LNCaP clone FGC (cell line): ENCODE data around the gene VAMP2.
A peak's percentile ranks its signal among the peaks of the same experiment; 100 is the strongest.

Experiments used
- DNase-seq: peaks from one replicate; pipeline ENCODE4 v3.0.0-alpha.2; 2011; ENCODE audit warnings: low read depth
- H3K4me3 ChIP-seq: 2 replicates; pipeline ENCODE4 v1.5.1; 2011; ENCODE audit warnings: mild to moderate bottlenecking, low read depth, low read length, control low read depth
- TF ChIP-seq, protein P1 (sequence below): IDR thresholded peaks from 2 replicates; pipeline ENCODE4 v1.5.1; 2012; ENCODE audit warnings: mild to moderate bottlenecking; ENCODE audit not compliant: control insufficient read depth, insufficient read depth; ENCODE audit errors: extremely low read depth

The VAMP2 gene

DNA sequence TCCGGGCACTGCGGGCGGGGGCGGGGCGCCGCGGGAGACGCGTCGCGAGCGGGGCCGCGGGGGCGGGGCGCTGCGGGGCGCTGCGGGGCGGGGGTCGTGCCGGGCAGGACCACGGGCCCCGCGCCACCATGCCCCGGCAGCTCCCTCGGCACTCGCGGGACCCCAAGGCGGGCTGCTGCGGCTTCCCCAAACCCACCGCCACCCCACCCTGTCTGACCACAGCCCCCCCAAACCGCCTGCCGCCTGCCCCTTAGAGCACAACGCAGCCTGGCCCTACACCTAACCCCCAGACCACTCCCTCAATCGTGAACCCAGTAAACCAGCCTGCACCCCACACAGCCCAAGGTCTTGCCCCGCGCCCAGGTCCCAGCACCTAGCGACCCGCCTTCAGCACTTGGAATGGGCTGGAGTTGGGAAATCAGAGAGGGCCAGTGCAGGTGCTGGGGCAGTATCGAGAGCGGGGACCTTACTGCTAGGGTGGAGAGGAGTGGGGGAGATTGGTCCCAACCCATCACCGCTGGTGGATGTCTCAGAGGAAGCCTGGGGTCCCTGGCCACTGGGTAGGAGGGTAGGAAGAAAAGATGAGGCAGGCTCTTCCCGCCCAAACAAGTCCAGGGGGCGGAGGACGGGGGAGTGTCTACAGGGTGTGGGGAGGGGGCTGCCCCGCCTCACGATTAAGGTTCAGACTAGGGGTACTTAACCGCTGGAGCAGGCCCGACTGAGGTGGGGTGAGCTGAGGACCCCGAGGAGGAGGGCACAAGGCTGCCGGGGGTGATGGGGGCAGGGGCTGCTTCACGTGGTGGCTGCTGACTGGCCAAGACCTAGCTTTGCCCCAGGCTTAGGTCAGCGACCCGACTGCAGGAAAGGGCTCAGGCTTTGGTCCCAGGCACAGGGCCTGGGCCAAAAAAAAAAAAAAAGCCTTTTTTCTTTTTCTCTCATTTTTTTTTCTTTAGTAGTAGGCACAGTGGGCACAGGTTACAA is 539 bp upstream of the VAMP2 start:
- no peak for DNase-seq
- peak overlapping the region; percentile 96 for H3K4me3 ChIP-seq
- TF ChIP-seq, protein P1, sequence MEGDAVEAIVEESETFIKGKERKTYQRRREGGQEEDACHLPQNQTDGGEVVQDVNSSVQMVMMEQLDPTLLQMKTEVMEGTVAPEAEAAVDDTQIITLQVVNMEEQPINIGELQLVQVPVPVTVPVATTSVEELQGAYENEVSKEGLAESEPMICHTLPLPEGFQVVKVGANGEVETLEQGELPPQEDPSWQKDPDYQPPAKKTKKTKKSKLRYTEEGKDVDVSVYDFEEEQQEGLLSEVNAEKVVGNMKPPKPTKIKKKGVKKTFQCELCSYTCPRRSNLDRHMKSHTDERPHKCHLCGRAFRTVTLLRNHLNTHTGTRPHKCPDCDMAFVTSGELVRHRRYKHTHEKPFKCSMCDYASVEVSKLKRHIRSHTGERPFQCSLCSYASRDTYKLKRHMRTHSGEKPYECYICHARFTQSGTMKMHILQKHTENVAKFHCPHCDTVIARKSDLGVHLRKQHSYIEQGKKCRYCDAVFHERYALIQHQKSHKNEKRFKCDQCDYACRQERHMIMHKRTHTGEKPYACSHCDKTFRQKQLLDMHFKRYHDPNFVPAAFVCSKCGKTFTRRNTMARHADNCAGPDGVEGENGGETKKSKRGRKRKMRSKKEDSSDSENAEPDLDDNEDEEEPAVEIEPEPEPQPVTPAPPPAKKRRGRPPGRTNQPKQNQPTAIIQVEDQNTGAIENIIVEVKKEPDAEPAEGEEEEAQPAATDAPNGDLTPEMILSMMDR = no peak

DNA sequence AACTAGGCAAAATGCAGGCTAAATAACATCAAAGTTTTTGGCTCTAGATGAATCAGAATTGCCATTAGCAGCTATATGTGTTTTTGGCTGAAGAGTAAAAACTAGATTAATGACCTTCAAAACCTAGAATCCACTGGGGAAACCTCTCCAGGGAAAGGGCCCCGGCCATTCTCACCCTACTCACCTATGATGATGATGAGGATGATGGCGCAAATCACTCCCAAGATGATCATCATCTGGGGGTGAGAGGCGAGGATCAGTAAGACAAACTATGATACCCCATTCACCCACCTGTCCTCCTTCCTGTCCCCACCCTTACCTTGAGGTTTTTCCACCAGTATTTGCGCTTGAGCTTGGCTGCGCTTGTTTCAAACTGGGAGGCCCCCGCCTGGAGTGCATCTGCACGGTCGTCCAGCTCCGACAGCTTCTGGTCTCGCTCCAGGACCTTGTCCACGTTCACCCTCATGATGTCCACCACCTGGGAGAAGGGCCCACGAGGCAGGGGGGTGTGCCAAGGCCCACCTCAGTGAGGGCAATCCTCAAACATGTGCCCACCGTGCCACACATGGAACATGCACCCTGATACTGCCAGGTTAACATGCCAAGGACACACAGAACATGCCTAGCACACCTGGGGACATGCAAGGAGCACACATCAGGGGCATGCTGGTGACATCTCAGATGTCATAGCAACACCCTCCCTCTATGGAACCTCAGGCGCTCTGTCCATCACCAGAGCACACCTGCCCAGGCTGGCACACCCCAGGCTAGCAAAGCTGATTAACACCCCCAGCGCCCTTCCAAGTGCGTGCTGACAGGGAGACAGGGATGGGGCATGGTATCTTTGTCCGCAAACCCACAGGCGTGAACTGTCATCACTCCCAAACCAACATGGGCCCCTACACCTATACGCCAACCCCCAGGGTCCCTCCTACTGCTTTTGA is 1.2 kb downstream of the VAMP2 start:
- H3K4me3 ChIP-seq = peak overlapping the region; percentile 96
- DNase-seq = no peak
- TF ChIP-seq, protein P1 = no peak

DNA sequence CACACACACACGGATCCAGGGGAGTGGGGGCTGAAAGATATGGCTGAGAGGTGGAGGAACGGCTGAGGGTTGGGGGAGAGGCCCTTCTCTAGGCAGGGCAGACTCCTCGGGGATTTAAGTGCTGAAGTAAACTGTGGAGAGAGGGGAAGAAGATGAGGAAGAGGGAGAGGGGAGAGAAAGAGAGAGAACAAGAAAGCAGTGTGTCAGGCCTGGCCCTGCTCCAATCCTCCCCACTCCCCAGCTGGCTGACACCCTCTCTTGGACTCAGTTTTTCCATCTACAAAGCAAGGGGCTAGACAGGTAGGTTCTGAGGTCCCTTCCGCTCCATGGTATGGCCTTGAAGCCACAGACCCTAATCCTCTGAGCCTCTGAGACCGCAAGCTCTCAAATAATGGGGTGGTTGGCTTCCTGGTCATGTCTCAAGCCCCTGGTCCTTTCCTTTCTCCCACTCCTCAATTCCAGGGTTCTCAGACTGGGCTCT is 2.0 kb downstream of the VAMP2 start:
- TF ChIP-seq, protein P1 = no peak
- no peak overlapping the region for H3K4me3 ChIP-seq
- DNase-seq = no peak

DNA sequence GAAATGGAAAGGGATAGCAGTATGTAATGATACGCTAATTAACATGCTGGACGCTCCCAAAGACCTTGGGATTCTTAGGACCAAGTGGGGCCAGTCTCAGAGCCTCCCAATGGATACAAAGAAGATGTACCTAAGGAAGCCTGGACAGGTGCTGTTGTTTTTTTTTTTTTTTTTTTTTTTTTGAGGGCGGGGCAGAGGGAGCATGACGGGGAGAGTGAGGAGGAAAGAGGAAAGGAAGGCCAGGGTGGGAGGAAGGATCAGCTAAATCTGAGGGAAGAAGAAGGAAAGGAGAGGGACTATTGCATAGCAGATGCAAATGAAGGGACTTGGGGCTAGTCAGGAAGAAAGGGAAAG is 2.5 kb downstream of the VAMP2 start:
- no peak for DNase-seq
- no peak overlapping the region for H3K4me3 ChIP-seq
- TF ChIP-seq, protein P1 = no peak

DNA sequence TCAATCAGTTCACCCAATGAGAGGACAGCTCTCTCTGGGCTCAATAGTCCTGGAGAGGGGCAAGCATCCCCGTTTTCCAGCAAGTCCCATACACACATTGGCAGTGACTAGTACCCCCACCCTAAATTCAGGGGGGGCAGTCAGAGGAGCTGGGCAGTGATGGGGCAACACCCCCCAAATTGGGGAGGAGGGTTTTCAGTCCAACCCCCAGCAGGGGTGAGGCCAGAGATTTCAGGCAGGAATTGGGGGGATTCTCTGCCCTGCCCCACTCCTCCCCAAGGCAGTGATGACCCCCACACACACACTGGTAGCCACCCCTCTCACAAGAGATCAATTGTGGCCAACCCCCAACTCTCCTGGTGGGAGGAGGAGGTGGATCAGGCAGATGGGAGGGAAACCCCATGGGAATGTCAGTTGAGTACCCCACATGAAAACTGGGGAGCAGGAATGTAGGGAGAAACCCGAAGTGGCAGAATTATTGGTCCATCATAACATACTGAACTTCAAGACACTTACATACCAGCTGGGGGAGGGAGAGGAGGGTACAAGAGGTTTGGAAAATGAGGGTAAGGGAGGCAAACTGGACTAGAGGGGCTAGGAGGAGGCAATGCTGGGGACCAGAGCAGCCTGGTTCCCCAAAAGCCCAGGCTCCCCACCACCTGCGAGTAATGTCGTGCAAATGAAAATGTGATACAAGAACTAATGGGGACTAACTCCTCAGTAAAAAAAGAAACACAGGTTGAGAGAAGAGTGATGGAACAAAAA is 3.1 kb downstream of the VAMP2 start:
- TF ChIP-seq, protein P1 = no peak
- H3K4me3 ChIP-seq = no peak overlapping the region
- DNase-seq = no peak

DNA sequence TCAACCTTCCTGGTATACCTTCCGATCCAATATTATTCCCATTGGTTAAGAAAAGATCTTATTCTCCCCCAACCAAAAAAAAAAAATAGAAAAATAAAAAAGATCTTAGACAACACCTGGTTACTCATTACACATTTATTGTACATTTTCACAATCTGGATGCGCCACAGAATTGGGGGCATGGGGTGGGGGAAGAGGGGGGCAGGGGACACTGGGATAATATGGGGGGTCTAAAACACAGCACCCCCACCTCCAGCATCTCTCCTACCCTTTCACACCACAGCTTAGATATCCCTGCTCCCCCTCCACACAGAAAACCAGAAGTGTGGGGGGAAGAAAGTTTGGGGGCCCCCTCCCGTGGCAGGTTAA is 3.7 kb downstream of the VAMP2 start:
- TF ChIP-seq, protein P1 = no peak
- H3K4me3 ChIP-seq = no peak overlapping the region
- no peak for DNase-seq
